Measurements from ENCODE around the gene TRIM43. TPM values are rescaled to one million over a fixed set of nuclear protein-coding genes. Genes with fewer than 3 reads are reported as not detected.
"Not testable (repeated sequence)": the region's sequence is repeated elsewhere in the genome, so short reads cannot be mapped to it uniquely, and the experiment has no call there.

The TRIM43 gene
- total RNA-seq, 2 donors from 2014 or later, result not detected

DNA sequence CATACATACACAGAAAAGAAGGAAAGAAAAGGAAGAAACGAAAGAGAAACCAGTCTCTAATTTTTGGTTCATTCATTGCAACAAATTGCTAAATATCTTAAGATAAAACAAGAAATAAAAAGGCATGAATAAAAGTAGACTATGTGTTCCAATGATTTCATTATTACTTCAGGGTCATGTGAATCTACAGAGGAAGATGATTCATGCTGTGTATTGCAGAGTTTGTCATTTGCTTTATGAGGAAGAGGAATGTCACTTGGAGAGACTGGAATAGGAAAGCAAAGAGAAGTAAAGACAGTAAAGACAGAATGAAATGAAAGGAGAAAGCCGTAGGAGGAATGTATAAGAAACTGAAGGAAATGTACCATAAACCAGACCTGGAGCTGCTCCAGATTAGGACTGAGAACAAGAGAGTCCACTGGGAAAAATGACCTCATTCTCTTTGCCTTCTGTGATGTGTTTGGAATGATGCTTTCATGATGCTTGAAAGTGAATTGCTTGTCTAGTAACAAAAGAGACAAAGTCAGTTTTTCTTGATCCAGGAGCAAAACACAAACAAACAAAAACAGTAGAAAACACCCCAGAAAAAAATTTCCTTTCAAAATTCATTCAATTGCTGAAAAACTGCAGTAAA lies 41.9 kb downstream of the TRIM43 start:
- H3K4me3 Mint-ChIP-seq; H3K9me3 Mint-ChIP-seq; H3K4me3 ChIP-seq (ENCODE audit: low read length); H3K9ac ChIP-seq (ENCODE audit: extremely low read depth, low read length, poor library complexity, severe bottlenecking); H3K27ac ChIP-seq (ENCODE audit: low read depth, low read length); H3K36me3 Mint-ChIP-seq (ENCODE audit: low read depth); DNase-seq; H3K4me1 ChIP-seq (ENCODE audit: control insufficient read depth, insufficient read depth, low read length); H3K27ac Mint-ChIP-seq; H3K9me3 ChIP-seq (ENCODE audit: control insufficient read depth, low read length); H3K4me1 Mint-ChIP-seq; H3K27me3 Mint-ChIP-seq (ENCODE audit: insufficient read depth); H3K36me3 ChIP-seq (ENCODE audit: control insufficient read depth, insufficient read depth, low read length); H3K27me3 ChIP-seq (ENCODE audit: control insufficient read depth, insufficient read depth, low read length, poor library complexity, severe bottlenecking): not testable (repeated sequence)
- WGBS, 2 experiments (ENCODE audit: insufficient coverage in 1 of 2, insufficient read length in 1 of 2), result no CpG with 5 or more reads among the region's 2 CpGs

DNA sequence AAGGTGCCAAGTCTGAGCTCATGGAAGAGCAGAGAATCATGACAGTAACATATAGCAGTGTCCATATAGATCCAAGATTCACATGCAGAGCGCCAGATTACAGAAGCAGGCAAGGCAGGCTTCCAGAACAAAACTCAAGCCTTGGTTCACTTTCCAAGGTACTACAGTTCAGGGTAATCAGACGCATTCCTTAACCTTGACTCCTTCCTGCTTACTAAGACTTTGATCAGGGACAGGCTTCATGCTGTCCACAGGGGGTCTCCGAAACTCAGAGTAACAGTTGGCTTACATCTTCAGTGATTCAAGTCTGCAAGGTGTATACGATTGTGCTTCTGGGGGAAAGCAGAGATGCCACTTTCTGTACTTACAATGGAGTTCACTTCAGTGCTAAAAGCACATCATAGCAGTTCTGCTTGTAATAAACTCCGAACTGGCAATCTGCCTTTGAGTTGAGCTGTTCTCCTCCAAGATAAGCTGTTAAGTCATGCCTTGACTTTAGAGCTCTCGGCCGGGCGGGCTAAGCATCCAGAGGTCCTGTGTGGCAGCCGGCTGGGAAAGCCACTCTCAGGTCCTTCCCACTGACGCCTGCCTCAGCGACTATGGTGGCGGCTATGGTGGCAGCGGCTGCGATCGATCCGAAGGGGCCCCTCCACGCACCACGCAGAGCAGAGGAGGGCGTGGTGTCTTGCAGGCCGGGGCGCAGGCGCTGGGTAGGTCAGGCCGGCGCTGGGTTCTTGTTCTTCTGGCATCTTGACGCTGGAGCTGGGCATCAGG lies 48.9 kb downstream of the TRIM43 start:
- not testable (repeated sequence) for H3K36me3 Mint-ChIP-seq (ENCODE audit: low read depth); H3K27me3 Mint-ChIP-seq (ENCODE audit: insufficient read depth); H3K9ac ChIP-seq (ENCODE audit: extremely low read depth, low read length, poor library complexity, severe bottlenecking); H3K4me1 ChIP-seq (ENCODE audit: control insufficient read depth, insufficient read depth, low read length); H3K4me3 ChIP-seq (ENCODE audit: low read length); H3K9me3 ChIP-seq (ENCODE audit: control insufficient read depth, low read length); H3K36me3 ChIP-seq (ENCODE audit: control insufficient read depth, insufficient read depth, low read length); DNase-seq; H3K9me3 Mint-ChIP-seq; H3K27ac ChIP-seq (ENCODE audit: low read depth, low read length); H3K27ac Mint-ChIP-seq; H3K27me3 ChIP-seq (ENCODE audit: control insufficient read depth, insufficient read depth, low read length, poor library complexity, severe bottlenecking); H3K4me1 Mint-ChIP-seq; H3K4me3 Mint-ChIP-seq
- WGBS, 2 experiments (ENCODE audit: insufficient coverage in 1 of 2, insufficient read length in 1 of 2), result 60% methylated on average over 1 of the region's 25 CpGs; no CpG with 5 or more reads in 1 of the 2 experiments

DNA sequence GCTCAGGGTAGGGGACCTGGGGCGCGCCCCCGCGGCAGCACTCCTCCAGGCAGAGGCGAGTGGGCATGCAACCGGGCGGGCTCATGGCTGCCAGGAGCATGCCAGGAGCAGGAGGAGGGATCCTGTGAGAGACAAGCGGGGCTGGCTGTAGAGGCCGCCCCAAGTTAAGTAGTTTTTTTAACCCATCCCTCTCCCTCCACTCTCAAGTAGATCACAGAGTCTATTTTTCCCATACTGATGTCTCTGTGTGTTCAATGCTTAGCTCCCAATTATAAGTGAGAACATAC lies 49.4 kb downstream of the TRIM43 start:
- no CpG with 5 or more reads among the region's 9 CpGs for WGBS, 2 experiments (ENCODE audit: insufficient coverage in 1 of 2, insufficient read length in 1 of 2)
- not testable (repeated sequence) for DNase-seq; H3K9me3 ChIP-seq (ENCODE audit: control insufficient read depth, low read length); H3K9ac ChIP-seq (ENCODE audit: extremely low read depth, low read length, poor library complexity, severe bottlenecking); H3K27ac ChIP-seq (ENCODE audit: low read depth, low read length); H3K36me3 Mint-ChIP-seq (ENCODE audit: low read depth); H3K9me3 Mint-ChIP-seq; H3K27me3 Mint-ChIP-seq (ENCODE audit: insufficient read depth); H3K27me3 ChIP-seq (ENCODE audit: control insufficient read depth, insufficient read depth, low read length, poor library complexity, severe bottlenecking); H3K27ac Mint-ChIP-seq; H3K4me1 Mint-ChIP-seq; H3K4me3 ChIP-seq (ENCODE audit: low read length); H3K4me1 ChIP-seq (ENCODE audit: control insufficient read depth, insufficient read depth, low read length); H3K36me3 ChIP-seq (ENCODE audit: control insufficient read depth, insufficient read depth, low read length); H3K4me3 Mint-ChIP-seq

DNA sequence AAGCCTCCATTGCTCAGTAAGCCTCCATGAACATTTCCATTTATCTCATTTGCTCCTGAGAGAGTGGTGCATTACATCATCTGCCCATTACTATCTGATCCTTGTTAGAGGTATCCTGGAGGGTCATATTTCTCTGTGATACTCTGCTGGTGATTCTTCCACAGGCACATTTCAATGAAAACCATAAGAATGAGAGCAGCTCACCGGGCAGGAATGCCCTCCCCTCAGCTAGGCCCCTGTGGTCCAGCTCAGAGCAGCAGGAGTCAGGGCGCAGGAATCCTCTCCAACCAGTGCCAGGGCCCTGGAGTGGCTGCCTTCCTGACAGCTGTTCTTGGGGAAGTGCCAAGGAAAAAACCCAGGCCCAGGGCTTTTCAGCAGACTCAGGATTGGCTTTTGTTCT lies 50.0 kb downstream of the TRIM43 start:
- not testable (repeated sequence) for H3K36me3 ChIP-seq (ENCODE audit: control insufficient read depth, insufficient read depth, low read length); H3K4me1 ChIP-seq (ENCODE audit: control insufficient read depth, insufficient read depth, low read length); H3K4me3 ChIP-seq (ENCODE audit: low read length); H3K27me3 Mint-ChIP-seq (ENCODE audit: insufficient read depth); H3K27ac Mint-ChIP-seq; H3K9me3 Mint-ChIP-seq; H3K36me3 Mint-ChIP-seq (ENCODE audit: low read depth); H3K9ac ChIP-seq (ENCODE audit: extremely low read depth, low read length, poor library complexity, severe bottlenecking); DNase-seq; H3K9me3 ChIP-seq (ENCODE audit: control insufficient read depth, low read length); H3K4me3 Mint-ChIP-seq; H3K4me1 Mint-ChIP-seq; H3K27me3 ChIP-seq (ENCODE audit: control insufficient read depth, insufficient read depth, low read length, poor library complexity, severe bottlenecking); H3K27ac ChIP-seq (ENCODE audit: low read depth, low read length)
- no CpG with 5 or more reads among the region's 2 CpGs for whole genome bisulfite sequencing, 2 experiments (ENCODE audit: insufficient coverage in 1 of 2, insufficient read length in 1 of 2)

DNA sequence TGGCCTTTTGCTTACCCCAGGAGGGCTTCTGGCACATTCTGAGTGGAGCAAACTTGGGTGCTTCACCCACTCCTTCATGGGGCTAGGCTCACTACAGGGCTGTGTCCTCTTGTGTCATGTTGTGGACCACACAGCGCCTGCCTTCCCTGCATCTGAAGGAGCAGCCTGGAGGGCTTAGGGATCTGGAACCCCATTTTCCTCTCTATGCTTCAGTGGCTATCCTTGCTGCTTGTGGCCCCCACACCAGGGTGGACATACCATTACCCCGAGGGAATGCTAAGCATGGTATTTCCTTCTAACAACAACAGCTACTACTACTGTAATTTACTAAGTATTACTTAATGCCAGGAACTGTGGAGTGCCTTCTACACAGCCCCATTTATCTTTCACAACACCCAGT lies 50.6 kb downstream of the TRIM43 start:
- not testable (repeated sequence) for H3K9ac ChIP-seq (ENCODE audit: extremely low read depth, low read length, poor library complexity, severe bottlenecking); H3K4me1 Mint-ChIP-seq; H3K27ac Mint-ChIP-seq; H3K4me3 Mint-ChIP-seq; H3K36me3 Mint-ChIP-seq (ENCODE audit: low read depth); H3K4me1 ChIP-seq (ENCODE audit: control insufficient read depth, insufficient read depth, low read length); H3K27me3 Mint-ChIP-seq (ENCODE audit: insufficient read depth); H3K9me3 ChIP-seq (ENCODE audit: control insufficient read depth, low read length); H3K36me3 ChIP-seq (ENCODE audit: control insufficient read depth, insufficient read depth, low read length); H3K4me3 ChIP-seq (ENCODE audit: low read length); H3K9me3 Mint-ChIP-seq; H3K27ac ChIP-seq (ENCODE audit: low read depth, low read length); H3K27me3 ChIP-seq (ENCODE audit: control insufficient read depth, insufficient read depth, low read length, poor library complexity, severe bottlenecking); DNase-seq
- no CpG with 5 or more reads among the region's 2 CpGs for WGBS, 2 experiments (ENCODE audit: insufficient coverage in 1 of 2, insufficient read length in 1 of 2)

DNA sequence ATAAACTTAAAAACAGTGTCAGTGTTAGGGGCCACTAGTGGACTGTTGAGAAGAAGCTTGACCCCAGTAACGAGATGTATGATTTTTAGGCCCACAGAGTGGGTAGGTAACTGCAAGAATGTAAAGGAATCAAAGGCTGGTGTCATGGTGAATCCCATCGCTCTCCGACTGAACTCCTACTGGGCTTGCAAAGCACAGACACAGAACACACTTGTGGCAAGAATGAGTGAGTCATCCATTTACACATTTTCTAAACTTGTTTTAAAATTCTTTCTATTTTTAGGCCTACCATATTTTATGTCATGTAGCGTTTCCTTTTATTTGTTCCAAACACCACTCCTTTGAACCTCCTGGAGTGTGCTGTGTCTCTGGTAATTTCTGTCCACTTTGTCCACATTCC lies 51.1 kb downstream of the TRIM43 start:
- no CpG with 5 or more reads among the region's 4 CpGs for WGBS, 2 experiments (ENCODE audit: insufficient coverage in 1 of 2, insufficient read length in 1 of 2)
- H3K4me1 Mint-ChIP-seq; H3K36me3 Mint-ChIP-seq (ENCODE audit: low read depth); H3K9ac ChIP-seq (ENCODE audit: extremely low read depth, low read length, poor library complexity, severe bottlenecking); H3K36me3 ChIP-seq (ENCODE audit: control insufficient read depth, insufficient read depth, low read length); H3K4me3 Mint-ChIP-seq; H3K27me3 ChIP-seq (ENCODE audit: control insufficient read depth, insufficient read depth, low read length, poor library complexity, severe bottlenecking); H3K4me3 ChIP-seq (ENCODE audit: low read length); H3K4me1 ChIP-seq (ENCODE audit: control insufficient read depth, insufficient read depth, low read length); DNase-seq; H3K9me3 ChIP-seq (ENCODE audit: control insufficient read depth, low read length); H3K27me3 Mint-ChIP-seq (ENCODE audit: insufficient read depth); H3K27ac ChIP-seq (ENCODE audit: low read depth, low read length); H3K27ac Mint-ChIP-seq; H3K9me3 Mint-ChIP-seq: not testable (repeated sequence)

DNA sequence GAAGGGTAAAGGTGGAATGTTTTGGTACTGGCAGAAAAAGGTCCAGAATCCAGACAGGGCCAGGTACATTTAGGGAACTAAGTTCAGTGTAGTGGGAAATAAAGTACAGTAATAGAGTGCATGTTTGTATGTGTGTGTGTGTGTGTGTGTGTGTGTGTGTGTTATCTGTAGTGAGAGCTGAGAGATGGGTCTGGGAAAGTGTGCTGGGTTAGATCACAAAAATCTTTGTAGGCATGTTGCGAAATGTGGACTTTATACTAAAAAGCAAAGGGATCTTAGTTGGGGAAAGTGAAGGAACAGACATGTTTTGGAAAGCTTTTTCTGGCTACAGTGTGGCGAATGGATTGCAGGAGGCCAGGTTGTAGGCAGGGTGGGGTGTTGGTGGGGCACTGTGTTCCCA lies 53.5 kb downstream of the TRIM43 start:
- not testable (repeated sequence) for H3K4me3 Mint-ChIP-seq; H3K4me1 Mint-ChIP-seq; H3K9ac ChIP-seq (ENCODE audit: extremely low read depth, low read length, poor library complexity, severe bottlenecking); H3K4me3 ChIP-seq (ENCODE audit: low read length); H3K36me3 Mint-ChIP-seq (ENCODE audit: low read depth); H3K9me3 ChIP-seq (ENCODE audit: control insufficient read depth, low read length); H3K9me3 Mint-ChIP-seq; H3K27ac Mint-ChIP-seq; H3K27ac ChIP-seq (ENCODE audit: low read depth, low read length); H3K36me3 ChIP-seq (ENCODE audit: control insufficient read depth, insufficient read depth, low read length); H3K27me3 ChIP-seq (ENCODE audit: control insufficient read depth, insufficient read depth, low read length, poor library complexity, severe bottlenecking); H3K4me1 ChIP-seq (ENCODE audit: control insufficient read depth, insufficient read depth, low read length); DNase-seq
- no CpG with 5 or more reads among the region's 2 CpGs for WGBS, 2 experiments (ENCODE audit: insufficient coverage in 1 of 2, insufficient read length in 1 of 2)
- peaks cover 14% of the 10 kb centered on the region for H3K27me3 Mint-ChIP-seq (ENCODE audit: insufficient read depth)
